ENCODE measurements around the gene DYSF. TPM values are rescaled to one million over a fixed set of nuclear protein-coding genes. Genes with fewer than 3 reads are reported as not detected.

Gene DYSF
- polyA plus RNA-seq, 3 donors from 2014 or later, result 3.4 to 5.0 (median 4.2) TPM

DNA sequence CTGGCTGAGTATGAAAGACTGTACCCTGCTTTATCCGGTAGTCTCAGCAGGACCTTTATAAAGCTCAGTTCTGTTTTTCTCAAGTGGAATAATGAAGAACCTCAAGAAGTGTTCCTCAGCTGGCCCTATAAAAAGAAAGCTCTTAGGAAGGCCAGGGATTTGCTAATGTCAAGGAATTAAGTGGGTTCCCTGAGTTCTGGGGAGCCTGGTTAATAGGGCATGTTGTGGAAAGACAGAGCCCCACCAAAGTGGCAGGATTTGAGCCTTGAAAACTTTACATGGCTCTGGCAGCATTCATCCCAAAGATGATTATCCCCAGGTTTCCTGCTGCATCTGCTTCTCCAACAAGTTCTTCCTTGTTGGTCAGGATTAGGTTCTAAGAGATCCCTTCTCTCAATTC, 6.9 kb upstream of the DYSF start:
- Mint-ChIP-seq H3K9me3 (no peaks in the 10 kb centered on the region), H3K4me1 (peaks cover 34 to 41% of the 10 kb centered on the region in 2 donors), H3K27me3 (ENCODE audit: low read depth in 3 of 3) (peaks cover 0 to 7% (median 4%) of the 10 kb centered on the region in 3 donors), H3K36me3 (peaks cover 7 to 17% (median 8%) of the 10 kb centered on the region in 3 donors), H3K27ac (no peak overlapping the region), H3K4me3 (no peak overlapping the region)
- no peak for DNase-seq

DNA sequence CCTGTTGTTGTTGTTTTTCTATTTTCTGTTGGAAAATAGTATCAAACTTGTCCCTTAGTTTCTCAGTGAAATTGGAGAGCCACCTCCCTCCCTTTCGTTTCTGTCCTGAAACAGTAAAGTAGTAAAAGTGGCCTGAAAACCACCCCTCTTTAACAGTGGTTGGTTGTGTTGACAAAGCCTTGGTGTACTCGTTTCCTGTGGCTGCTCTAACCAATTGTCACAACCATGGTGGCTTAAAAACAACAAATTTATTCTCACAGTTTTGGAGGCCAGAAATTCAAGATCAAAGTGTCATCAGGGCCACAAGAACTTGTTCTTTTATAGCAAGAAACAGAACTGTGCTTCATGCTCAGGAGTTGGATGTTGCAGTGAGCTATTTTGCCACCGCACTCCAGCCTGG, 4.0 kb upstream of the DYSF start:
- DNase-seq, result peak; percentile 43 to 62 (median 60)
- Mint-ChIP-seq H3K27me3 (ENCODE audit: low read depth in 3 of 3) (peaks cover 0 to 27% (median 11%) of the 10 kb centered on the region in 3 donors), H3K9me3 (no peaks in the 10 kb centered on the region), H3K27ac (peak overlapping the region; percentile 79 to 91 (median 86)), H3K4me3 (peak overlapping the region; percentile 59 to 77 (median 76)), H3K4me1 (peaks cover 57 to 63% of the 10 kb centered on the region in 2 donors), H3K36me3 (peaks cover 3 to 8% (median 4%) of the 10 kb centered on the region in 3 donors)

DNA sequence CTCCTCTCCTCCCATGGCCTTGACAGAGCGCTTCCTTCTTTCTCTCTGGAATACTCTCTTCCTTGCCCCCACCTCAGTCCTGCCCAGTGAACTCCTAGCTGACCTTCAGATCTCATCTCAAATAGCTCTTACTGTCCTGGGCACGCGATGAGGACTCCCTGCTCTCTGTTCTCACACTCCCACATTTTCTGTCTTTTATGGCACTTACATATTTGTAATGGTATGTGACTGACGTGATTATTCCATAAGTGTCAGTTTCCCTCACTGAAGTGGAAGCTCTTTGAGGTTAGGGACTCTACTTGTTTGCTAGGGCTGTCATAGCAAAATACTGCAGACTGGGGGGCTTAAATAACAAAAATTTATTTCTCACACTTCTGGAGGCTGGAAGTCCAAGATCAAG, 1.7 kb upstream of the DYSF start:
- H3K9me3 Mint-ChIP-seq, result no peaks in the 10 kb centered on the region
- peak overlapping the region in 3 of 5 donors; percentile 0 to 59 (median 41) for H3K4me3 Mint-ChIP-seq
- peaks cover 69 to 85% of the 10 kb centered on the region in 2 donors for H3K4me1 Mint-ChIP-seq
- DNase-seq, result no peak
- peaks cover 0 to 3% (median 0%) of the 10 kb centered on the region in 3 donors for H3K36me3 Mint-ChIP-seq
- peak overlapping the region in 1 of 6 donors; percentile 65 for H3K27ac Mint-ChIP-seq
- H3K27me3 Mint-ChIP-seq (ENCODE audit: low read depth in 3 of 3), result peaks cover 3 to 30% (median 21%) of the 10 kb centered on the region in 3 donors

DNA sequence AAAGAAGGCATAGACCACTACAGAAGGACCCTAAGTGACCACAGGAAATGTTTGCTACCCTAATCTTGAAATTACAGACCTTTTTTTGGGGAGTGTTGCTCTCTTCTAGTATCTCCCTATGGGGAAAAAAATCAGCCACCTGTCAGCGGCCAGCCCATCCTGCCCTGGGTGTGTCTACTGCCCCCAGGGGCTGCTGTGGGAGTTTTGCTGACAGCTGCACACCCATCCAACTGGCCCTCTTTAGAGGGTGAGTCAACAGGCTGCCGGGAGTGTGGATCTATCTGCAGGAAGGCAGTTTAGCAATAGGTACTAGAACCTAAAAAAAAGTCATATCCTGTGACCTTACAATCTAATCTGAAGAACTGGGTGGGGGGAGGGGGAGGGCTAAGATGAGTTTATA, 796 bp upstream of the DYSF start:
- H3K4me3 Mint-ChIP-seq, result peak overlapping the region; percentile 37 to 83 (median 54)
- no peaks in the 10 kb centered on the region for H3K36me3 Mint-ChIP-seq
- no peaks in the 10 kb centered on the region for H3K9me3 Mint-ChIP-seq
- no peak for DNase-seq
- peak overlapping the region in 3 of 6 donors; percentile 22 to 68 (median 23) for H3K27ac Mint-ChIP-seq
- H3K27me3 Mint-ChIP-seq (ENCODE audit: low read depth in 3 of 3), result peaks cover 4 to 30% (median 23%) of the 10 kb centered on the region in 3 donors
- H3K4me1 Mint-ChIP-seq, result peaks cover 69 to 83% of the 10 kb centered on the region in 2 donors

DNA sequence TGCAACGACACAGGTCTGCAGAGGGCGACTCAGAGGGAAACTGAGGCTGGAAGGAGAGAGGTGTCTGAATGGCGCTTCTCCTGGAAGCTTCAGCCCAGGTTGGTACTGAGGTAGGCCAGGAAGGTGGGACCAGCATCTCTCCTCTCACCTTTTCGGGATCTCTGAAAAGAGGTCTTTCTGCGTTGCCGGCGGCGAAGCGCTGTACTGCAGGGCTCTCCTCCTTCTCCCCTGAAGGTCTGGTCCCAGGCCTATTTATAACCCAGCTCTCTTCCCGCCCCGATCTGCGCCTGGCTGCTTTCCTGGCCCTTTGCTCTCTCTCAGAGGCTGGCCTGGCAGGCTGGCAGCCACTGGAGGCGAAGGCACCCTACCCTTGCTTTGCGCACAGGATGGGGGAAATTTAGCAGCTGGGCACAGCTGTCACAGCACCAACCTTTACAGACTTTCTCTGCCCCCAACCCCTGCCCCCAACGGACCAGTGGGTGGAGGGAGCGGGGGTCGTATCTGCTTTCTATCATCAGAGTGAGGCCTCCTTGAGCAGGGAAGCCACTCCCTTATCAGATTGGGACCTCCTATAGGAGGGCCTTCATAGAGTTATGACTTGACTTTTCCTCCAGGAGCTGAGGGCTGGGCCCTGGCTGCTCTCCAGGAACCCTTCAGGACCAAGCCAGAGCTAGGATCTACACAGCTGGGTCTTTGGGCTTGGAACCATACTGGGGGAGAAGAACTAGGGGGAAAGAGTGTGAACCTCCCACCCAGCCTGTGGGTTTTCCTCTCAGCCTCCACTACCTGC, 1.1 kb downstream of the DYSF start:
- DNase-seq, result no peak
- peaks cover 4 to 28% (median 23%) of the 10 kb centered on the region in 3 donors for H3K27me3 Mint-ChIP-seq (ENCODE audit: low read depth in 3 of 3)
- peak overlapping the region; percentile 49 to 83 (median 79) for H3K4me3 Mint-ChIP-seq
- H3K27ac Mint-ChIP-seq, result no peak overlapping the region
- peaks cover 55 to 64% of the 10 kb centered on the region in 2 donors for H3K4me1 Mint-ChIP-seq
- H3K9me3 Mint-ChIP-seq, result no peaks in the 10 kb centered on the region
- H3K36me3 Mint-ChIP-seq, result no peaks in the 10 kb centered on the region

DNA sequence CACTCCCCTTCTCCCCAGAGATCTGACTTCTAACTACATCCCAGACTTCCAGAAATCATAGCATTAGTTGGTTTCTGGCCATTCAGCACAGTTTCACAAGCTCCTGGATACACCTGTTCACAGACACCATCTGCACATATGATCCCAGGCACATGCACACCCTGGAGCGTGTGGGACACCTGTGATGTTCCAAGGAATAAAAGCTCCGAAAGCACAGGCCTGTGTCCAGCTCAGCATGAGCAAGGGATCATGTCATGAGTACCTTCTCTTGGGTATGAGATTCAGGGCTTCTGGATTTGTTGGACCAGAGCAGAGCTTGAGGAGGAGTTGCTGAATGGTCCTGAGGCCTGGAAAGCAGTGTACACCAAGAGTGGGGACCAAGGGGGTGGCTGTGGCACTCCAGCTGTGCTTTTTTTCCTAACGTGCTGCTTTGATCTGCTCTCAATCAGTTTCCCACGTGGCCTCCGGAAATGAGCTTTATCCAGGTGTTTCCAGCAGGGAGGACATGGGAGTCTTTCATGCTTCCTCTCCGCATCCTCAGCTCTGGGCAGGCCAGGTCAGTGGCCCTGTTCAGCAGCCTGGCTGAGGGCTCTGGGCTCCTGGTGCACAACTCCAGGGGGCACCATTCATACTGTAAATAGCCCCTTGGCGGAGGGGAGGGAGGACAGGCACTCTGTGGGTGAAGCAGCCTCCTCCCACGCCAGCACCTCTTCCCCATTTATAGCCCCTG, 1.8 kb downstream of the DYSF start:
- peak overlapping the region in 1 of 6 donors; percentile 43 for H3K27ac Mint-ChIP-seq
- no peaks in the 10 kb centered on the region for H3K9me3 Mint-ChIP-seq
- H3K4me1 Mint-ChIP-seq, result peaks cover 47 to 57% of the 10 kb centered on the region in 2 donors
- peaks cover 4 to 26% (median 23%) of the 10 kb centered on the region in 3 donors for H3K27me3 Mint-ChIP-seq (ENCODE audit: low read depth in 3 of 3)
- DNase-seq, result no peak
- peak overlapping the region; percentile 9 to 71 (median 52) for H3K4me3 Mint-ChIP-seq
- H3K36me3 Mint-ChIP-seq, result no peaks in the 10 kb centered on the region

DNA sequence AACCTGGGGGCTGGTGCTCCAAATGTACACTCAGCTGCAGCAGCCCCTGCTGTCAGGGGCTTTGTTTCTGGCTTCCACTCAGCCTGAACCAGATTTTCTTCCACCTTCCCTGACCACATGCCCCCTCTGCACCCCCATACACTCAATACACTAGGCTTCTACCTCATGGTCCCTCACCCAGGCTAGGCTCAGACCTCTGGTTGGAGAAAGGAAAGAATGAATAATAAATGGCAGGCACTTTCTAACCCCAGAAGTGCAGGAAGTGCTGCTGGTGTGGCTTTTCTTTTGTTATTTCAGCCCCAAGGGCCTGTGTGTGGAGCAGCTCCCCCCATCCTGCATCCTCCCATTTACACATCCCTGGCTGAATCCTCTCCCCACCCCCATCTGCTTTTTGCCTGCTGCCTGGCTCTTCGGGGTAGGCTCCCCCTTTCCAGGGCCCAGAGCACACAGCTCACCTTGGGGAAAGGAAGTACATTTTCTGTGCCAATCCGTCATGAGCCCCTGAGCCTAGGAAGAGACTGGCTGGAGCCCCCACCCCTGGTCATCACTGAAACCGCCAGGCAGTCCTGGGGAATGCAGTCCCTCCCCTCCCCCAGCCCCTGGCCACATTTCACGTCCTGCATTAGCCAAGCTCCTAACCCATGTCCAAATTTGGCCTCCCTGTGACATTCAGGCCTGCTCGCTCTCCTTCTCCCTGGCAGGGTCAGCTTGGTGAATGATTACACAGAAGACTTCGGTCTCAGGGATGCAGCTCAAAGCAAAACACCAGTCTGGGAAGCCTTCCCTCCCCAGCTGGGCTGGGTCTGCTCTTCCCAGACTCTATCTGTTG, 2.6 kb downstream of the DYSF start:
- Mint-ChIP-seq H3K27ac (no peak overlapping the region), H3K27me3 (ENCODE audit: low read depth in 3 of 3) (peaks cover 4 to 25% (median 23%) of the 10 kb centered on the region in 3 donors), H3K9me3 (no peaks in the 10 kb centered on the region), H3K4me3 (peak overlapping the region in 3 of 5 donors; percentile 27 to 51 (median 33)), H3K36me3 (no peaks in the 10 kb centered on the region), H3K4me1 (peaks cover 41 to 49% of the 10 kb centered on the region in 2 donors)
- DNase-seq, result no peak

DNA sequence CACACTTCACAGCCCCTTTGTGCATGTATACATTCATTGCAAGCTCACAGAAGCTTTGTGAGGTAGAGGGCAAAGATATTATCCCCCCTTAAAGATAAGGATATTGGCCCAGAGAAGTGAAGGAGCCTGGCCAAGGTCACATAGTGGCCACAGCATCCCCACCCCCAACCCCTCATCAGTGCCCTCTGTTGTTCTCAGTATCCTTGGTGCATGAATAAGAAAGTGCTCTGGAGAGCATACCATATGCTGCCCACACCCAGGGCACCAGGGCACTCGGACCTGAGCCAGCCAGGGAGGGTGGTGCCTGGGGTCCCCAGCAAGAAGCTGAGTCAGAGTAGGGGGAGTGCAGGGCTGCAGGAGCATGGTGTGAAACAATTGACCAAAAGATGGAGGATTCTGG, 3.3 kb downstream of the DYSF start:
- Mint-ChIP-seq H3K27me3 (ENCODE audit: low read depth in 3 of 3) (peaks cover 4 to 26% (median 20%) of the 10 kb centered on the region in 3 donors), H3K4me1 (peaks cover 34 to 42% of the 10 kb centered on the region in 2 donors), H3K4me3 (no peak overlapping the region), H3K27ac (no peak overlapping the region), H3K9me3 (no peaks in the 10 kb centered on the region), H3K36me3 (no peaks in the 10 kb centered on the region)
- DNase-seq, result no peak

DNA sequence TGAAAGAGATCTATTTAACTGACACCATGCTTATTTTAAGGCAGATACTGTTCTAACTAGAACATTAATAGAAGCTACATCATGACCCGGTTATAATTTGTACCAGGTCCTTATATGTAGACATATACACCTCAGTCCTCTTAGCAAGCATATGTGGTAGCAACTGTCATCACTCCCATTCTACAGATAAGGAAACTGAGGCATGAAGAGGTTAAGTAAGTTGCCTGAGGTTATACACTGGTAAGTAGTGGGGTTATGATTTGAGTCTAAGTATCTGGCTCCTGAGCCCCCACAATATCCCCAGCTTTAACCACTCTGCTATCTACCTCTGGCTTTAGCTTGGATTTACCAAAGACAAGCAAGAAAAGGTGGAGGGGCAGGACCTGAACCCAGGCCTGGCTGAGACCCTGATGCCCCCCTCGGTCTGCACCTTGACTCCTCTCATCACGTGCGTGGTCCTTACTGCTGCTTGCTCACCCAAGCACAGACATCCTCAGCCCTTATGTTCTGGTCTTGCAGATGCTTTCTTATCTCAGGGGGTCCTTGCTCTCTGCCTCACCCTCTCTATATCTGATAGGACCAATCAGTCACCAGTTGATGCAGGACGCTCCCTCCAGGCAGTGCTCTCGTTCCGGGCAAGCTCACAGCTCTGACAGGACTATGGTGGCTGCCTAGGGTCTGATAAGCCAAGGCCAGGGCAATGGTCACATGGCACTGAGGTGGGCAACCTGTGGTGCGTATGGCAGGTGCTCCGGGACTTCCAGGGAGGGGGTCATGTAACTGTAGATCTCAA, 4.0 kb downstream of the DYSF start:
- DNase-seq, result no peak
- no peak overlapping the region for H3K4me3 Mint-ChIP-seq
- H3K27ac Mint-ChIP-seq, result no peak overlapping the region
- no peaks in the 10 kb centered on the region for H3K36me3 Mint-ChIP-seq
- peaks cover 27 to 35% of the 10 kb centered on the region in 2 donors for H3K4me1 Mint-ChIP-seq
- peaks cover 4 to 23% (median 15%) of the 10 kb centered on the region in 3 donors for H3K27me3 Mint-ChIP-seq (ENCODE audit: low read depth in 3 of 3)
- H3K9me3 Mint-ChIP-seq, result no peaks in the 10 kb centered on the region

DNA sequence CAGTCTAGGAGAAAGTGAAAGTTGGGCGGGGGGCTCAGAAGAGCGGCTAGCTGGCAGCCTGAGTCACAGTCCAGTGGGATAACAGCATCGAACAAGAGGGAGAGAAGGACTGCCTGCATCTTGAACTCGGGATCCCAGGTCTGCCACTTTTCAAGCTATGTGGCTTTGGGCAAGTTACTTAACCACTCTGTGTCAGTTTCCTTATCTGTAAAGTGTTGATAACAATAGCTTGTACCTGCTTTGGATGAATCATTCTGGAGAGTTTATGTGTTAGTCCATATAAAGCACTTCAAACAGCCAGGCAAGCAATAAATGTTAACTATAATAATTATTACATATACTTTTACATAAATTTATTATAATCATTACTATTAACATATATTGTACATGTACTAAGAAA, 4.6 kb downstream of the DYSF start:
- no peak for DNase-seq
- H3K9me3 Mint-ChIP-seq, result no peaks in the 10 kb centered on the region
- no peak overlapping the region for H3K4me3 Mint-ChIP-seq
- H3K4me1 Mint-ChIP-seq, result peaks cover 21 to 29% of the 10 kb centered on the region in 2 donors
- peaks cover 4 to 17% (median 12%) of the 10 kb centered on the region in 3 donors for H3K27me3 Mint-ChIP-seq (ENCODE audit: low read depth in 3 of 3)
- H3K27ac Mint-ChIP-seq, result no peak overlapping the region
- no peaks in the 10 kb centered on the region for H3K36me3 Mint-ChIP-seq

DNA sequence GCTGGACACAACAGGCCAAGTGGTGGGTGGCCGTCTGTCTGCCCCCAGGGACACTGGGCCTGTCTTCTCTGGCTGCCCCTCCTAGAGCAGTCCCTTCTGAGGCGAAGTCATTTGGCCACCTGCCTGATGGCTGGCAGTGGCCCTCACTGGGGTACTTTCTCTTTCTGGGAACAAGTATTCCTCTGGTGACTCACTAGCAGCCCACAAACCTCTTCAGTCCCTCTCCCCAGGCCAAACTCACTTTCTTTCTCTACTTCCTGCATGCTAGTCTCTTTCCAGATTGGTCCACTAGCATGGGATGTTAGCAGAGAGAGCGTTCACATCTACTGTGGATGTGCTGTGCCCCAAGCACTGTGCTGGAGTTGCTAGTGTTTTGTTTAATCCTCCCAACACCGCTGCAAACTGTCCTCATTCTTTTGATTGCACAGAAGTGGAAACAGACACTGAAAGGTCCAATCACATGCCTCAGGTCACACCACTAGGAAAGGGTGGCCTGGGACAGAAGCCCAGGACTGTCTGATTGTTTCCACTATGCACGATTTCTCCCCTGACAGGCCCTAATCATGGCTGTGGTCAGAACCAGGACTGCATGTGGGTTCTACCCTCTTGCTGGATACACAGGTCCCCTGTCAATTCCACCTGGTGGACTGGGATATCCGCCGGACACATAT, 5.2 kb downstream of the DYSF start:
- Mint-ChIP-seq H3K9me3 (no peaks in the 10 kb centered on the region), H3K4me3 (no peak overlapping the region), H3K4me1 (peaks cover 16 to 24% of the 10 kb centered on the region in 2 donors), H3K27ac (no peak overlapping the region), H3K36me3 (no peaks in the 10 kb centered on the region), H3K27me3 (ENCODE audit: low read depth in 3 of 3) (peaks cover 4 to 13% (median 12%) of the 10 kb centered on the region in 3 donors)
- DNase-seq, result no peak

DNA sequence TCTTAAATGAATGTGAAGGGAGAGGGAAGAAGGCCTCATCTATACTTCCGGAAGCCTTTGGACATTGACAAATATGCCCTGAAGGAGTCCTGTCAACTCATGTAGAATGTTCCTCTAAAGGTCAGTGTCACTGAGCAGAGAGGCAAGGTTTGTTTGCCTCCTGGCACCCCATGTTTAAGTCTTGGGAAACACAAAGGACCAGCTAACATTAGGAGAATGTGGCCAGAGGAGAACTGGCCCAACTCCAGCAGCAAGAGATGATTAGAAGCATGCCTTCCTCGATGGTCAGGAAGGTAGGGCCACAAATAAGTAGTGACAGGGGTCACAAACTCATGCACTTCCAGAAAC, 5.7 kb downstream of the DYSF start:
- H3K36me3 Mint-ChIP-seq, result no peaks in the 10 kb centered on the region
- peaks cover 14 to 24% of the 10 kb centered on the region in 2 donors for H3K4me1 Mint-ChIP-seq
- H3K4me3 Mint-ChIP-seq, result no peak overlapping the region
- no peak for DNase-seq
- no peak overlapping the region for H3K27ac Mint-ChIP-seq
- H3K27me3 Mint-ChIP-seq (ENCODE audit: low read depth in 3 of 3), result peaks cover 4 to 12% (median 8%) of the 10 kb centered on the region in 3 donors
- H3K9me3 Mint-ChIP-seq, result no peaks in the 10 kb centered on the region
